ENCODE data around the gene MIEF2.
A peak's percentile ranks its signal among the peaks of the same experiment; 100 is the strongest.
"Not testable (repeated sequence)": the region's sequence is repeated elsewhere in the genome, so short reads cannot be mapped to it uniquely, and the experiment has no call there.

The MIEF2 gene, protein sequence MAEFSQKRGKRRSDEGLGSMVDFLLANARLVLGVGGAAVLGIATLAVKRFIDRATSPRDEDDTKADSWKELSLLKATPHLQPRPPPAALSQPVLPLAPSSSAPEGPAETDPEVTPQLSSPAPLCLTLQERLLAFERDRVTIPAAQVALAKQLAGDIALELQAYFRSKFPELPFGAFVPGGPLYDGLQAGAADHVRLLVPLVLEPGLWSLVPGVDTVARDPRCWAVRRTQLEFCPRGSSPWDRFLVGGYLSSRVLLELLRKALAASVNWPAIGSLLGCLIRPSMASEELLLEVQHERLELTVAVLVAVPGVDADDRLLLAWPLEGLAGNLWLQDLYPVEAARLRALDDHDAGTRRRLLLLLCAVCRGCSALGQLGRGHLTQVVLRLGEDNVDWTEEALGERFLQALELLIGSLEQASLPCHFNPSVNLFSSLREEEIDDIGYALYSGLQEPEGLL

GRCh38 chr17:18260332-18261145, at the start of gene MIEF2:
TSS of gene MIEF2 (plus strand) at chr17:18260662. CDS start at chr17:18262721, 2,059 bp downstream.
- DNase-seq (ENCODE audit: low read depth), result peak; percentile 84

DNA sequence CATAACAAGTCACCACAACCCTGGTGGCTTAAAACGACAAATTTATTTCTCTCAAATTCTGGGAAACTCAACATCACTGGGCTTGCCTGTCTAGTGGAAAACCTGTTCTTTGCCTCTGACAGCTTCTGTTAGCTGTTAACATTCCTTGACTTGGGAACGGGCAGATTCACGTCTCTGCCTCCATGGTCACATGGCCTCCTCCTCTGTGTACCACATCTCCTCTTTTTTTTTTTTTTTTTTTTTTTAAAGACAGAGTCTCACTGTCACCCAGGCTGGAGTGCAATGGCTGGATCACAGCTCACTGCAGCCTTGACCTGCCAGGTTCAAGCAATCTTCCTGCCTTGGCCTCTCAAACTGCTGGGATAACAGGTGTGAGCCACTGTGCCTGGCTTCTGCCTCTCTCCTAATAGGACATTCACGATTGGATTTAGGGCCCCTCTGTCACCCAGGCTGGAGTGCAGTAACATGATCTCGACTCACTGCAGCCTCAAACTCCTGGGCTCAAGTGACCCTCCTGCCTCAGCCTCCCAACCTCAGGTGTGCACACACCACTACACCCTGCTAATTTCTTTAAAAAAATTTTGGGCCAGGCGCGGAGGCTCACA, 46.7 kb upstream of the MIEF2 start:
- DNase-seq (ENCODE audit: low read depth), result no peak

DNA sequence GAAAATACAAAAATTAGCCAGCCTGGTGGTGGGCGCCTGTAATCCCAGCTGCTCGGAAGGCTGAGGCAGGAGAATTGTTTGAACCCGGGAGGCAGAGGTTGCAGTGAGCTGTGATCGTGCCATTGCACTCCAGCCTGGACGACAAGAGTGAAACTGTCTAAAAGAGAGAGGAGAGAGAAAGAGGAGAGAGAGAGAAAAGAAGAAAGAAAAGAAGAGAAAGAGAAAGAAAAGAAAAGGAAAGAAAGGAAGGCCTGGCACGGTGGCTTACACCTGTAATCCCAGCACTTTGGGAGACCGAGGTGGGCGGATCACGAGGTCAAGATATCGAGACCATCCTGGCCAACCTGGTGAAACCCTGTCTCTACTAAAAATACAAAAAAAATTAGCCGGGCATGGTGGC, 43.6 kb upstream of the MIEF2 start:
- DNase-seq (ENCODE audit: low read depth), result not testable (repeated sequence)

DNA sequence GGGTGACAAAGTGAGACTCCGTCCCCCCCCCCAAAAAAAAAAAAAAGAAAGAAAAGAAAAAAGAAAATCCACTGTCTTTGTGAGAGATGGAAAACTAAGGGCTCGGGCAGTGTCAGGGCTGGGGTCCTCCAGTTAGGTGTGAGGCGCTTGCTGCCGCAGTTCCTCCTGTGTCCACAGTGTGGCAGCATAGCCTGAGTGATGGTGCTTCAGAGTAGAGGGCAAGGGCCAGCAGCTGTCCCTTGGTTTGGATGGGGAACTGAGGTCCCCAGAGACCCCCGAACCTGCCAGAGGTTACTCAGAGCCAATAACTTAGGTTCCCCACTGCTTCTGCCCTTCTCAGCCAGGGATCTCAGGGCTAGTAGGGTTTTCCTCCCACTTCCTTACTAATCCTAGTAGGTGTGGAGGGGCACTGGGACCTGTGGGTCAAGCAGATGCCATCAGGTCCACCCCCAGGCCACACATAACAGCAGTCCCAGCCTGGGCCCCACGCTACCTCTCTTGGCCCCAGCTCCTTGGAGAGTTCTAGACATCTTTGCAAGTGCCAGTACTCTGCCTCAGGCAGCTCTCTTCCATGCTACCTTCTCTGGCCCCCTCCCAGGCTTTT, 42.9 kb upstream of the MIEF2 start:
- peak; percentile 53 for DNase-seq (ENCODE audit: low read depth)

DNA sequence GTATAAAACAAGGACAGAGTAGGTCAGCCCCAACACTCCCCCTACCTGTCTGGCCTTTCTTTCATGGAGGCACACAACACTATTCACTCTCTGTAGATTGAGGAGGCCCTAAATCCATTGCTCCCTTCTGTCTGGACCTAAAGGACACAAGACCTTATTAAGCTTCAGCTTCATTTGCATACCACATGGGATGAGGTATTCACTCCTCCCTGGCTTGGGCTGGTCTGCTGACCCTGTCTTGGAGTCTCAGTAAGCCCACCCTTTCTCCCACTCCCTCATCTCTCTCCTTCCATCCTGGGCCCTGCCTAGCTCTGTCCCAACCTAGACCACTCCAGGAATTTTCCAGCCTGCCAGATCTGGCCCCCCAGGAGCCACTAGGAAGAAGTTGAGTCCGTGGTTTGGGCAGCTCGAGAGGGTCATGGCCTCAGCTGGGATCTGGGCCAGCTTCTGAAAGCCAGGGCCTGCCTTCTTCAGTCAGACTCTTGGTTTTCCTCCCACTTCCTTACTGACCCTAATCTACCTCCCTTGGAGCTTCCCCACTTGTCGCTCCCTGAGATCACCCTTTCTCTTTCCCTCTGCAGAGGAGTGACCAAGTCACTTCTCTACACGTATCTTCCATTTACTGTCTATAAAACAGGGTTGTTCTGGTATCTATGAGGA, 41.6 kb upstream of the MIEF2 start:
- DNase-seq (ENCODE audit: low read depth), result no peak

DNA sequence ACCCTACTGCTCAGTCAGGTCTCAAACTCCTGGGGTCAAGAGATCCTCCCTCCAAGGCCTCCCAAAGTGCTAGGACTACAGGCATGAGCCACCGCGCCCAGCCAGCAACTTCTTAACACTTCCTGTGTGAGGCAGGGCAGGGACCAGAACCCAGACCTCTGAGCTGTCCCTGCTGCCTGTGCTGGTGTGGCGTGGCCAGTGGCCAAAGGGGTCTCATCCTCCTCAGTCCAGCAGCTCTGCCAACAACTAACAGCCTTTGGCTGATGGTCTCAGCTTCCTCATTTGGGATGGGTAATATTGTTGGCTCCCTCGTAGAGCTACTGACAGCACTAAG, 36.4 kb upstream of the MIEF2 start:
- DNase-seq (ENCODE audit: low read depth), result no peak

DNA sequence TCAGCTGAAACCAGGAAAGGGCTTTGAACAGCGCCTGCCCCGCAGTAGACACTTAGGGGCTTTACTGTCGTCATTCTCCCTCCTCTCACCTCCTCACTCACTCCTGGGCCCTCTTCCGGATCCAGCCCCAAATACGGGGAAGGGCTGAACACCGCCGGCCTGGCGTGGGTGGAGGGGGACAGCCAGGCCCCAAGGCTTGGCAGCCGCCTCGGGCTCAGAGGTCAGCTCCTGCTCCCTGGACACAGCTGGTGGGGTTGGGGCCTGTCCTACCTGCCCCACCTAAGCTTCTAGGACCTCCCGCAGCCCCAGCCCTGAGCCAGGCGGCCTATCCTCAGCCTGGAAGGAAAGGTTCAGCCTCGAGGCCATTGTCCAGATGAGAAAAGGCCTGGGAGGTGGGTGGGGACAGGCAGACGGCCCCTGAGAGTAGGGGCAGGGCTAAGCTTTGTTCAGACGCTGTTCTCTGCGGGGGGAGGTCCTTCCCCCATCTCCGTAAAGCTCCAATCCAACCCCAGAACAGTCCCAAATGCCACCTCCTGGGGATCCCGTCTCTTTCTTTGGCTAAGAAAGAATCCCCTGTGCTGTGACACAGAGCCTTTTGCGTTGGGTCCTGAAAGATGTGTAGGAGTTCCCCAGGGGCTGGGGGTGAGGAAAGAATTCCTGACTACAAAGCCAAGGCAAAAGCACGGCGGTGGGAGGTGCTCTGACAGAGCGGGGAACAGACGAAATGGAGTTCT, 35.9 kb upstream of the MIEF2 start:
- no peak for DNase-seq (ENCODE audit: low read depth)

GRCh38 chr17:18225121-18225641, 35.3 kb upstream of the MIEF2 start, which contains the start of gene LLGL1:
TSS of gene LLGL1 (plus strand) at chr17:18225635. CDS start at chr17:18225683, 48 bp downstream.
- DNase-seq (ENCODE audit: low read depth), result peak; percentile 87

- no peak for DNase-seq (ENCODE audit: low read depth)
Measured at GRCh38 chr17:18225642-18226283, 34.7 kb upstream of the MIEF2 start.

GRCh38 chr17:18226284-18226945, 34.0 kb upstream of the MIEF2 start:
- no peak for DNase-seq (ENCODE audit: low read depth)

GRCh38 chr17:18227635-18228034, 32.8 kb upstream of the MIEF2 start:
- DNase-seq (ENCODE audit: low read depth), result no peak

- no peak for DNase-seq (ENCODE audit: low read depth)
Measured at GRCh38 chr17:18228176-18228682, 32.2 kb upstream of the MIEF2 start.

GRCh38 chr17:18229254-18229653, 31.2 kb upstream of the MIEF2 start:
- DNase-seq (ENCODE audit: low read depth), result no peak

GRCh38 chr17:18229771-18230170, 30.7 kb upstream of the MIEF2 start:
- no peak for DNase-seq (ENCODE audit: low read depth)

DNA sequence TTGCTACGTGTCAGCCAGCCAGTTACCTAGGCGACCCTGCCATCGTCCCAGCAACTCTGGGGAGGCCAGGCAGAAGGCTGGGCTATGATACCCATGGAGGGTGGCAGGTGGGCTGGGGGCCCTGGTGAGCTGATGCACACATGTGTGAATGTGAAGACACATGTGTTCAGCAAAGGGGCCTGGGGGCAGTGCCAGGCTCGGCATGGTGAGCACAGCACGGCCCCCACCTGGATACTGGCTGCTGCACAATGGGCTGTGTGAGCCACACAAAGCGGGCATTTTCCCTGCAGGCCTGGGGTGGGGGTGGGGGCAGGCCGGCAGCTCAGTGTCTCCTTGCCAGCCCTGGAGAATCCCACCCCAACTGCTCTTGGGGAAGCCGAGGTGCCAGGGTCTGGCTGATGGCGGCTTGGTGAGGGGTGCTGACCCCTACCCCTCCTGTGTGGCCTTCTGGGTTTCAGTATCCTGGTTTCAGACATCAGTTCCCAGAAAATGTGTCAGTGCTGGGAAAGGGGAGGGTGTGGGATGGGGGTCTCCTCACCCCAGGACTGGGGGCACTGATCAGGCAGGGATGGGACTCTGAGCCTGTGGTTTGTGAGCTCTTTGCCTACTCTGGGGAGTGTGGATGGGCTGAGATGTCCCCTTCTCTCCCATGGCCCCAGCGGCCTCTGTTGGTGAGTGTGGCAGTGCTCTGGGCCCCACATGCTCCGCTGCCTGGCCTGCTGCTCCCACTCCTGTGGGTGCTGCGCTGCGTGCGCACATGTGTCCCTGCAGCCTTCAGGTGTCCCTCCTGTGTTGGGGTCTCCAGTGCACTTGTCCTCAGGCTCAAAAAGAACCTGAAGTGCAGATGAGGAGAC, 29.9 kb upstream of the MIEF2 start:
- no peak for DNase-seq (ENCODE audit: low read depth)

DNA sequence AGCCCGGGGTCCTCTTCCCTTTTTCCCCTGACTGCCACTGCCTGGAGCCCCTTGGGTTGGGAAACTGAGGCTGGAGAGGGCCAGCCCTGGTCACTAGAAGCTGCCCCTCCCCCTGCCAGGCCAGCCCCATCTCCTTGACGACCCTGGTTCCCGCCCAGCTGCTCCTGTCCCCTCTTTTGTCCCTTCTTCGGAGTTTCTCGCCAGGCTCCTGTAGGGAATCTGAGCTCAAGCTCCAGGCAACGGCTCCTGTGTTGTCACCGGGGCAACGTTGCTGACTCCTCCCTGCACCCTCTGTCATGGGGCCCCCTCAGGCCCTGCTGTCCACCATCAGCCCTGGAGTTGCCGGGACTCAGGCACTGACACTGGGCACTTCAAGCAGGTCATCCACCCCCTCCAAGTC, 29.3 kb upstream of the MIEF2 start:
- no peak for DNase-seq (ENCODE audit: low read depth)

DNA sequence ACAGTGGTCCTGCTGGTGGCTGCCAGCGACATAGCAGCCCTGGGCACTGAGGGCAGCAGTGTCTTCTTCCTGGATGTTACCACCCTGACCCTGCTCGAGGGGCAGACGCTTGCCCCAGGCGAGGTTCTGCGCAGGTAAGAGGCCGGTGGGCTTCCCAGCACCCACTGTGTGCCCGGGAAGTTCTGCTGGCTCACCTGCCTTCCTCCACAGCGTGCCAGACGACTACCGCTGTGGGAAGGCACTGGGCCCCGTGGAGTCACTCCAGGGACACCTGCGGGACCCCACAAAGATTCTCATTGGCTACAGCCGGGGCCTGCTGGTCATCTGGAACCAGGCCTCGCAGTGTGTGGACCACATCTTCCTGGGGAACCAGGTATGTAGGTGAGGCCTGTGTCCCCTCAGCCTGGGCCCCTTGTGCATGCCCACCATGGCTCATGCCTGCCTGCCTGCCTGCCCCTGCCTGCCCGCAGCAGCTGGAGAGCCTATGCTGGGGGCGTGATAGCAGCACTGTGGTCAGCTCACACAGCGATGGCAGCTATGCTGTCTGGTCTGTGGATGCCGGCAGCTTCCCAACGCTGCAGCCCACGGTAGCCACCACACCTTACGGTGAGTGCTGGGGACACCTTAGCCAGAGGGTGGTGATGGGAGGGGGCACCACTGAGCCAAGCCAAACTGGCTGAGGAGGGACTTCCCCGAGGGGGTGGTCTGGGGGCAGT, 26.5 kb upstream of the MIEF2 start:
- DNase-seq (ENCODE audit: low read depth), result no peak

GRCh38 chr17:18234853-18235380, 25.5 kb upstream of the MIEF2 start:
- no peak for DNase-seq (ENCODE audit: low read depth)
